Mucosa of descending colon (tissue), 3 donors: ENCODE results near the gene MRPS11. TPM values are rescaled to one million over a fixed set of nuclear protein-coding genes. Genes with fewer than 3 reads are reported as not detected.

Experiments used
- ATAC-seq: fragments of 200-7000 bp; cut with Tn5 transposase; one replicate; pipeline ENCODE4 v1.9.1; 2020; ENCODE audit warnings: mild to moderate bottlenecking, moderate library complexity
- DNase-seq, 3 donors: peaks; one replicate each; pipeline ENCODE4 v3.0.0-alpha.2; 2020
- H3K36me3 ChIP-seq: fragments of 200-600 bp; one replicate; pipeline ENCODE4 v1.8.0; 2021; ENCODE audit warnings: low read depth, mild to moderate bottlenecking
- H3K4me1 ChIP-seq: fragments of 200-600 bp; one replicate; pipeline ENCODE4 v1.8.0; 2021; ENCODE audit warnings: low read depth, mild to moderate bottlenecking
- H3K4me3 ChIP-seq: fragments of 200-600 bp; one replicate; pipeline ENCODE4 v1.8.0; 2021; ENCODE audit warnings: mild to moderate bottlenecking
- H3K9me3 ChIP-seq: fragments of 200-600 bp; one replicate; pipeline ENCODE4 v1.8.0; 2021; ENCODE audit warnings: mild to moderate bottlenecking
- intact Hi-C, 2 donors: fragments of 100-400 bp; cut with DNase I in 1 of 2; cut with micrococcal nuclease in 1 of 2; formaldehyde crosslinking; loops; one replicate each; pipeline versions ENCODE4 v1.11.0 to v1.11.1; 2022; cut with DNase I, micrococcal nuclease
- total RNA-seq, 3 donors: library from RNA; stranded (reverse); fragmentation: NEBNext Ultra II Directional in 2 of 3; extraction: Animal tissue kit (Norgen Biotek cat#: 25700) in 2 of 3; gene quantifications; one replicate each; pipeline versions ENCODE4 v1.2.1 to v1.2.4, GENCODE V29; 2021 to 2023
- TF ChIP-seq, protein P1 (sequence below): fragments of 200-600 bp; IDR thresholded peaks from one replicate; pipeline ENCODE4 v1.8.0; 2022; ENCODE audit warnings: antibody characterized with exemption, mild to moderate bottlenecking
- donor health status: DM: no; HTN: no; CAD: no; lungs with moderate emphysema.
- donor health status: DM: no; HTN: no; CAD: no.
- donor health status: DM: no; HTN: yes; CAD: no.

MRPS11 gene
- total RNA-seq, 3 donors from 2014 or later, result 44.7 to 54.6 (median 52.6) TPM

- Histone ChIP-seq H3K9me3 (no peaks in the 10 kb centered on the region), H3K4me1 (no peaks in the 10 kb centered on the region), H3K36me3 (no peaks in the 10 kb centered on the region), H3K4me3 (no peak overlapping the region)
- intact Hi-C loops, result no loop called here
- DNase-seq (peak in 2 of 3 donors; percentile 70 to 74), ATAC-seq (peak; percentile 72)
- TF ChIP-seq, protein P1, sequence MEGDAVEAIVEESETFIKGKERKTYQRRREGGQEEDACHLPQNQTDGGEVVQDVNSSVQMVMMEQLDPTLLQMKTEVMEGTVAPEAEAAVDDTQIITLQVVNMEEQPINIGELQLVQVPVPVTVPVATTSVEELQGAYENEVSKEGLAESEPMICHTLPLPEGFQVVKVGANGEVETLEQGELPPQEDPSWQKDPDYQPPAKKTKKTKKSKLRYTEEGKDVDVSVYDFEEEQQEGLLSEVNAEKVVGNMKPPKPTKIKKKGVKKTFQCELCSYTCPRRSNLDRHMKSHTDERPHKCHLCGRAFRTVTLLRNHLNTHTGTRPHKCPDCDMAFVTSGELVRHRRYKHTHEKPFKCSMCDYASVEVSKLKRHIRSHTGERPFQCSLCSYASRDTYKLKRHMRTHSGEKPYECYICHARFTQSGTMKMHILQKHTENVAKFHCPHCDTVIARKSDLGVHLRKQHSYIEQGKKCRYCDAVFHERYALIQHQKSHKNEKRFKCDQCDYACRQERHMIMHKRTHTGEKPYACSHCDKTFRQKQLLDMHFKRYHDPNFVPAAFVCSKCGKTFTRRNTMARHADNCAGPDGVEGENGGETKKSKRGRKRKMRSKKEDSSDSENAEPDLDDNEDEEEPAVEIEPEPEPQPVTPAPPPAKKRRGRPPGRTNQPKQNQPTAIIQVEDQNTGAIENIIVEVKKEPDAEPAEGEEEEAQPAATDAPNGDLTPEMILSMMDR, result peak; percentile 48
Observed at GRCh38 chr15:88450125-88450798, 17.2 kb upstream of the MRPS11 start.

- no peak for DNase-seq
- no peak for ATAC-seq
- TF ChIP-seq, protein P1, result no peak
- no peaks in the 10 kb centered on the region for H3K36me3 ChIP-seq
- H3K4me1 ChIP-seq, result no peaks in the 10 kb centered on the region
- H3K4me3 ChIP-seq, result no peak overlapping the region
- no peaks in the 10 kb centered on the region for H3K9me3 ChIP-seq
- intact Hi-C loops, result no loop called here
Observed at GRCh38 chr15:88453651-88454050, 13.9 kb upstream of the MRPS11 start.

DNA sequence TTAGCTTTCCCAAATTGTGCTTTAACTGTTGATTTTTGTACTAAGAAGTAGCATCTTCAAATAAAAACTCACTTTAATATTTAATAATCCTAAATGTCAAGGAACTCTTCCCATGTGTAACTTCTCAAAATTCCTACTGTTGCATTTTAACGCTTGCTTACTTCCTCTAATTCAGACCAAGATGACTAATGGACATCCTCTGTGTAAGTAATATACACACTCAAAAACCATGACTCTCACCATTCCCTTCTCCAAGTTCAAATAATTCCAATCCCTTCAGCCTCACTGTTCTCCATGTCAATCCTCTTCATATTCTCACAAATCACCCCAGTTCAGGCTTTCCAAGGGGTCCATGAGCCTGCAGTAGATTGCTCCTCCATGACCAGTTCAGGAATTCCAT, 13.3 kb upstream of the MRPS11 start:
- DNase-seq (no peak), ATAC-seq (no peak)
- intact Hi-C loops, result no loop called here
- Histone ChIP-seq H3K4me1 (no peaks in the 10 kb centered on the region), H3K9me3 (no peaks in the 10 kb centered on the region), H3K36me3 (no peaks in the 10 kb centered on the region), H3K4me3 (no peak overlapping the region)
- TF ChIP-seq, protein P1, result no peak

GRCh38 chr15:88454867-88455810, 12.4 kb upstream of the MRPS11 start:
- H3K4me3 ChIP-seq, result no peak overlapping the region
- intact Hi-C loops, result no loop called here
- ATAC-seq, result peak; percentile 97

DNA sequence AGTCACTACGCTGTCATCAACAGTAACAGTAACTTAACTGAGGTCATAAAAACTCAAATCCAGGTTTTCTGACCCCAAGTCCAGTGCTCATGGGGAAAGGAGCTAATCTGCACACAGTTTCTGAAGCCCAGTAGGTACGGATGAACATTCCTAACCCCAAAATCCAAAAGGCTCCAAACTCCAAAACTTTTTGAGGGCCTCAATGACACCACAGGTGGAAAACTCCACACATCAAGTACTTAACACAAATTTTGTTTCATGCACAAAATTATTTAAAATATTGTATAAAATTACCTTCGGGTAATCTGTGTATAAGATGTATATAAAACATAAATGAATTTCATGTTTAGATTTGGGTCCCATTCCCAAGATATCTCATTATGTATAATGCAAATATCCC, 10.8 kb upstream of the MRPS11 start:
- Histone ChIP-seq H3K36me3 (peaks cover 6% of the 10 kb centered on the region), H3K4me3 (no peak overlapping the region), H3K4me1 (no peaks in the 10 kb centered on the region), H3K9me3 (no peaks in the 10 kb centered on the region)
- DNase-seq (no peak), ATAC-seq (no peak)
- intact Hi-C loops, result no loop called here
- TF ChIP-seq, protein P1, result no peak

More at GRCh38 chr15:88454867-88455810, 12.4 kb upstream of the MRPS11 start:
- Histone ChIP-seq H3K4me1 (no peaks in the 10 kb centered on the region), H3K9me3 (no peaks in the 10 kb centered on the region), H3K36me3 (peaks cover 6% of the 10 kb centered on the region)
- TF ChIP-seq, protein P1, result peak; percentile 58
- peak; percentile 57 to 79 (median 64) for DNase-seq
